ENCODE measurements around the gene MRPS33.
"Not testable (repeated sequence)": the region's sequence is repeated elsewhere in the genome, so short reads cannot be mapped to it uniquely, and the experiment has no call there.

MRPS33 gene

GRCh38 chr7:141012696-141013344 is 1.9 kb downstream of the MRPS33 start:
- DNase-seq = no peak

DNA sequence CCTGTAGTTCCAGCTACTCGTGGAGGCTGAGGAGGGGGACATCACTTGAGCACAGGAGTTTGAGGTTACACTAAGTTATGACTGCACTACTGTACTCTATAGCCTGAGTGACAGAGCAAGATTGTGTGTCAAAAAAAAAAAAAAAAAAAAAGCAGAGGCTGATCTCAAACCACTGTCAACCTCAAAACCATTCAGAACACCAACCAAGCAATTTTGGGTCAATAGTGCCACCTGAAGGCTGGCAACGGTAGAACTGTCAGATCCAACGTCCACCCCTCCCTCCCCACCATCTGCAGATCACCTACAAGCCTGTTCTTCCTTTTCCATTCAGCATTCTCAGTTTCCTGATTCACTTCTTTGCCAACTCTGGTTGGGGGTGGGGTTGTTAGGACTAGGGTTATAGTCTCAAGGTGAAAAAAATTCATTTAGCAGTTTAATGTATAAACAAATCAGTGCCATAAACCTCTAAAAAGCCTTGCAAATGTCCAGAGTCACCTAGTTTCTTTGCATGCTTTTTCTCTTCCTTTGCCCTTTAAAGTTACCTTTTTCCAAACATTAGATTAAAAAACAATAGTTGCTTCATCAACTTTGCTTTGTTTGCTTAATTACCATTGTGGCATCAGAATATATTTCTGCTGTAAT is 2.6 kb downstream of the MRPS33 start:
- DNase-seq = peak in 50 of 58 donors; percentile 1 to 59 (median 21)

- DNase-seq = no peak
Measured at GRCh38 chr7:141011443-141011842, 3.3 kb downstream of the MRPS33 start.

- no peak for DNase-seq
Measured at GRCh38 chr7:141003172-141004065, 11.3 kb downstream of the MRPS33 start.

GRCh38 chr7:141001546-141001945 is 13.2 kb downstream of the MRPS33 start:
- no peak for DNase-seq

GRCh38 chr7:141001122-141001521 is 13.6 kb downstream of the MRPS33 start:
- no peak for DNase-seq

GRCh38 chr7:140998715-140999114 is 16.0 kb downstream of the MRPS33 start:
- DNase-seq = no peak

DNA sequence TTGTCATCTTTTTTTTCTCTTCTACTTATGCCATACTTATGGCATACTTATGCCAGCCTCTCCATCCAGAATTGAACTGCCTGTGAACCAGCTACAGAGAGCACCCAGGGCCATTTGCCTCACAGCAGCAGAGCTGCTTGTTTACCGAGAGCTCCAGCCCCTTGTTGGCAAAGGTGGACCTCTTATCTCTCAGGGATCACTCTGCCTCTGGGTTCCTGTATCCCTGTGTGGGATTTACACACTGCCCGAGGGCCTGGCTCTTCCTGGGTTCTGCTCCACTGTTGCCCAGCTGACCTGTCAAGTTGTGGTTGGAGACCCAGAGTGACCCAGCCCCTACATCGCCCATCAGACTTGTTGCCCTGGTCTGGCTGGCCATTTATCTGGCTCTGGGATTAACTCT is 22.3 kb downstream of the MRPS33 start:
- no peak for DNase-seq

- DNase-seq = no peak
Measured at GRCh38 chr7:140990193-140990962, 24.4 kb downstream of the MRPS33 start.

DNA sequence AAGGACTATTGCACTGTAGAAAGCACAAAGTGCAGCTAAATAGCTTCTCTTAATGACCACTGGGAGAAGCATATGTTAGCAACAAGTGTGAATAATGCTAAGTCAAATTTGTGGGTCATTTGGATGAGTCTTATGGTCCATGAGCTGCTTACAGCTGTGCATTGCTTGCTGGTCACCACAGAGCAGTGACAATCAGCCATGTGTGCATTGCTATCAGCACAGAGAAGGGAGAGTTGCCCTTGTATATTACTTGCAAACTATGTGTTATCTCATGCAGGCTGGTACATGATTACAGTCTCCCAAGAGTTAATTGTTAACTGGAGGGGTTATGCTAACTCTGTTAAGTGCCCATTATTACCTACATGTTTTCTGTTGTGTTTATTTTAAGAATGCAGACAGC is 25.7 kb downstream of the MRPS33 start:
- no peak for DNase-seq

- DNase-seq = no peak
Measured at GRCh38 chr7:140983802-140984201, 30.9 kb downstream of the MRPS33 start.

GRCh38 chr7:140982508-140982907 is 32.2 kb downstream of the MRPS33 start:
- DNase-seq = no peak

GRCh38 chr7:140981951-140982350 is 32.8 kb downstream of the MRPS33 start:
- DNase-seq = no peak

DNA sequence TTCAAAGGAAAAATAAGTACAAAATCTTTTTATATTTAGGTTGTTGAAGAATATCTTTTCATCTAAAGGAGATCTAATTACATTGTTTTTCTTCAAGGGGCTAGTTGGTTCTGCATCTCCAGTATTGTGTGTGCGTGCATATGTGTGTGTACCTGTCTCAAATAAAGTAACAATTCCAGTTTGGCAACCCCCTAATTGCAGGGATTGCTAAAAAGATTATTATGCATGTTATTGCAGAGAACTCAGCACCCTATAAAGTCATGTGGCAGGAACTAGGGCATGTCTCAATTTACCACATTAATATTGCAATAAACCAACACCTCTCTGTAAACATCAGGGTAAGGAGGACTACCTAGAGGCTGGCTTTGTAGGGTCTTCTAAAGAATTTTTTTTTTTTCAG is 37.0 kb downstream of the MRPS33 start:
- no peak for DNase-seq

GRCh38 chr7:140972876-140973829 is 41.6 kb downstream of the MRPS33 start:
- no peak for DNase-seq

GRCh38 chr7:140972344-140972743 is 42.4 kb downstream of the MRPS33 start:
- no peak for DNase-seq

- DNase-seq = no peak
Measured at GRCh38 chr7:140967438-140967837, 47.3 kb downstream of the MRPS33 start.

DNA sequence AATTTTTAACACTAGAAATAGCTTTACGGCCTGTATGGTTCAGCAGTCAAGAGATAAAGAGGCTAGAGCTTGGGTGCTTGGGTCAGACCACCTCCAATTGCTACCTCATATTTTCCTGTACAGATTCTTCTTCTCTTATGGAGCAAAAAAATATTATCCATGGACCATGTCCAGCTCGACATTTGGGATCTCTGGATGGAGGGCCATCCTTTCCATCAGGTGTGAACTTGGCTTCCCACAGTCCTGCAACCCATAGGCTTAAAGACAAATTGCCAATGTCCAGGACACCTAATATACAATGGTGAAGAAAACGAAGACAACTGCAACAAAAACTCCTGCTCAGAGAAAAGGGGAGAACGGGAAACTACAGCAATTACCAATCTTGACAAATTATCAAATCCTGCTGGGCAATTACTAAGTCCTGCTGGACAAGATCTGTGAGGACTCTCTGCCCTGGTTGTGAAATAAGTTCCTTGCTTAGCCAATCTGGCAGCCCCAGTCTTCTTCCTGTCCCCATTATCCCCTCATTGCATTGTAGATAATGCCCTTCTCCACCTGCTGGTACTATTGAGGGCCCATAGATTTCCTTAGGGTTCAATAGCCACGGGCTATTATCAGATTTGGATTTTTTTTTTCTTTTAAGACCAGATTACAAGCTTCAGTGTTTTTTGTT is 48.1 kb downstream of the MRPS33 start:
- DNase-seq = no peak

DNA sequence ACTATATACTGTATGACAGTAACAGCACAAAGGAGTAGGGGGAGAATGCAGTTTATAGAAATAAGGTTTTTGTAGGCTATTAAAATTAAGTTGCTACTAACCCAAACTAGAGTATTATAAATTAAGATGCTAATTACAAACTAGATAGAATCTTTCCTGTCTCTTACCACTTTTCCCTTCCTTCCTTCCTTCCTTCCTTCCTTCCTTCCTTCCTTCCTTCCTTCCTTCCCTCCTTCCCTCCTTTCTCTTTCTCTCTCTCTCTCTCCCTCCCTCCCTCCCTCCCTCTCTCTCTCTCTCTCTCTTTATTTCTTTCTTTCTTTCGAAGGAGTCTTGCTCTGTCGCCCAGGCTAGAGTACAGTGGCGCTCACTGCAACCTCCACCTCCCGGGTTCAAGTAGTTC is 53.6 kb downstream of the MRPS33 start:
- no peak for DNase-seq

DNA sequence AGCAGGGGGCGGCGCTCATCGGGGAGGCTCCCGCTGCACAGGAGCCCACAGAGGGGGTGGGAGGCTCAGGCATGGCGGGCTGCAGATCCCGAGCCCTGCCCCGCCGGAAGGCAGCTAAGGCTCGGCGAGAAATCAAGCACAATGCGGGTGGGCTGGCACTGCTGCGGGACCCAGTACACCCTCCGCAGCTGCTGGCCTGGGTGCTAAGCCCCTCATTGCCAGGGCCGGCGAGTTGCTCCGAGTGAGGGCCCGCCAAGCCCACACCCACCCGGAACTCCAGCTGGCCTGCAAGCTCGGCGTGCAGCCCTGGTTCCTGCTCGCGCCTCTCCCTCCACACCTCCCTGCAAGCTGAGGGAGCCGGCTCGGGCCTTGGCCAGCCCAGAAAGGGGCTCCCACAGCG is 57.8 kb downstream of the MRPS33 start:
- not testable (repeated sequence) for DNase-seq
